Measurements from ENCODE around the gene MAP2K5.

Gene MAP2K5

DNA sequence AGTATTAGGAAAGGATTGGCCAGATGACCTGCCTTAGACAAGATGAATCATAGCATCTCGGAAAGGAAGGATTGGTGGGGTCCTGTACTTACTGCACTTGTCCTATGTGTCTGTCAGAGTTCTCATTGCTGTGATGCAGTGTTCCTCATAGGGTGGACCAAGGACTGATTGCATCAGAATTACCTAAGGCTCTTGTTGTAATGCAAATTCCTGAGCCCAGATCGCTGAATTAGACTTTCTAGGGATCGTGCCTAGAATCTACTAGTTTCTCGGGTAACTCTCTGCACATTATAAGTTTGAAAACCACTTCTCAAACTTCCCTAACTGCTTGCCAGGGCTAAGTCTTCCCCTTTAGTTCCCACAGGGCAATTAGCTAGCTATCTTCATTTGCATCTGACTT lies 207.9 kb downstream of the MAP2K5 start:
- H3K4me3 ChIP-seq (replicated peaks; ENCODE audit: low read depth, low read length), result no peak overlapping the region
- TF ChIP-seq, protein P1, sequence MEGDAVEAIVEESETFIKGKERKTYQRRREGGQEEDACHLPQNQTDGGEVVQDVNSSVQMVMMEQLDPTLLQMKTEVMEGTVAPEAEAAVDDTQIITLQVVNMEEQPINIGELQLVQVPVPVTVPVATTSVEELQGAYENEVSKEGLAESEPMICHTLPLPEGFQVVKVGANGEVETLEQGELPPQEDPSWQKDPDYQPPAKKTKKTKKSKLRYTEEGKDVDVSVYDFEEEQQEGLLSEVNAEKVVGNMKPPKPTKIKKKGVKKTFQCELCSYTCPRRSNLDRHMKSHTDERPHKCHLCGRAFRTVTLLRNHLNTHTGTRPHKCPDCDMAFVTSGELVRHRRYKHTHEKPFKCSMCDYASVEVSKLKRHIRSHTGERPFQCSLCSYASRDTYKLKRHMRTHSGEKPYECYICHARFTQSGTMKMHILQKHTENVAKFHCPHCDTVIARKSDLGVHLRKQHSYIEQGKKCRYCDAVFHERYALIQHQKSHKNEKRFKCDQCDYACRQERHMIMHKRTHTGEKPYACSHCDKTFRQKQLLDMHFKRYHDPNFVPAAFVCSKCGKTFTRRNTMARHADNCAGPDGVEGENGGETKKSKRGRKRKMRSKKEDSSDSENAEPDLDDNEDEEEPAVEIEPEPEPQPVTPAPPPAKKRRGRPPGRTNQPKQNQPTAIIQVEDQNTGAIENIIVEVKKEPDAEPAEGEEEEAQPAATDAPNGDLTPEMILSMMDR (IDR thresholded peaks at IDR 0.05; ENCODE audit: low read depth, low read length, missing control alignments), result no peak
- no peak for DNase-seq (ENCODE audit: extremely low read depth, low read depth)

DNA sequence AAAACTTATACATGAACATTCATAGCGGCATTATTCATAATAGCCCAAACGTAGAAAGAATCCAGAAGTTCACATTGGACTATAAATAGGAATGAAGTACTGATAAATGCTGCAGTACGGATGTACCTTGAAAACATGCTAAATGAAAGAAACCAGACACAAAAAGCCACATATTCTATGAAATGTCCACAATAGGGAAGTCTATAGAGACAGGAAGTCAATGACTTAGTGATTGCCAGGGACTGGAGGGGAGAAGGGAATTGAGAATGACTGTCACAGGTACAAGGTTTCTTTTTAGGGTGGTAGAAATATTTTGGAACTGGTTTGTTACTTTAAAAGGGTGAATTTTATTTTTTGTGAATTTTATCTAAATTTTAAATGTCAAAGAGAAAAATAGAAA lies 211.4 kb downstream of the MAP2K5 start:
- no peak overlapping the region for H3K4me3 ChIP-seq (replicated peaks; ENCODE audit: low read depth, low read length)
- TF ChIP-seq, protein P1 (IDR thresholded peaks at IDR 0.05; ENCODE audit: low read depth, low read length, missing control alignments), result no peak
- DNase-seq (ENCODE audit: extremely low read depth, low read depth), result no peak

DNA sequence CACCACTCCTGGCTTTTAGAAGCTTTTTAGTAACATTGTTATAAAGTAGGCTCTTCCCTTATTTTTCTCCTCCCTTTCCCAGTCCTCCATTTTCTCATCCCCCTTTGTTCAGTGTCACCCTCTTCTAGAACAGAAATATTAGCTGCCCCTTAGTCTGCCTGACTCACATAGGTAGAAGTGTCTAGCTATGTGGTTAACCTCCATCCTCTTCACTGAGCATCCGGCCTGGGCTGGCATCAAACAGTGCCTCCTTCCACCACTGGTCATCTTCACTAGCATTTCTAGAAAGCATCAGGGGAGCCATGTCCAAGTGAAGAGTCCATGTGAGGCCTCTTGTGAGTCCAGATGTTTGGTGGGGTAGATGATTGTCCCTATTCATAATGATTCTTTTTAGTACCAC lies 212.8 kb downstream of the MAP2K5 start:
- no peak overlapping the region for H3K4me3 ChIP-seq (replicated peaks; ENCODE audit: low read depth, low read length)
- DNase-seq (ENCODE audit: extremely low read depth, low read depth), result no peak
- TF ChIP-seq, protein P1 (IDR thresholded peaks at IDR 0.05; ENCODE audit: low read depth, low read length, missing control alignments), result no peak

DNA sequence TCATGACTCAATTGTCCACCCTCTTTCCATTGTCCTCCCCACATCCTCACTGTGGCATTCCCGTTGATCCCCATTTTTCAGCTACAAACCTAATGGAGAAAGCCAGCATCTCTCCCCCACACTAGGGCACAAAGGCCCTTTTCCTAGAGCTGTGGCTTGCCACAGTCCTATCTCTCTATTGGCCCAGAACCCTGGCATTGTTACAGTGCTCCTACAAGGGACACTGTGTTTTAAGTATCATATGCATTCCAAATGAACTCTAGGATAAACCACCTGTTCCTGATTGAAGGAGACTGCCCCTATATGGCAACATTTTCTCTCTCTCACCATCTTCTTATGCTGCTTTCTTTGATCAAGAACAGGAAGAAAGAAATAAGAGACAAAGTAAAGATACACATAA lies 213.4 kb downstream of the MAP2K5 start:
- no peak overlapping the region for H3K4me3 ChIP-seq (replicated peaks; ENCODE audit: low read depth, low read length)
- TF ChIP-seq, protein P1 (IDR thresholded peaks at IDR 0.05; ENCODE audit: low read depth, low read length, missing control alignments), result no peak
- DNase-seq (ENCODE audit: extremely low read depth, low read depth), result no peak

DNA sequence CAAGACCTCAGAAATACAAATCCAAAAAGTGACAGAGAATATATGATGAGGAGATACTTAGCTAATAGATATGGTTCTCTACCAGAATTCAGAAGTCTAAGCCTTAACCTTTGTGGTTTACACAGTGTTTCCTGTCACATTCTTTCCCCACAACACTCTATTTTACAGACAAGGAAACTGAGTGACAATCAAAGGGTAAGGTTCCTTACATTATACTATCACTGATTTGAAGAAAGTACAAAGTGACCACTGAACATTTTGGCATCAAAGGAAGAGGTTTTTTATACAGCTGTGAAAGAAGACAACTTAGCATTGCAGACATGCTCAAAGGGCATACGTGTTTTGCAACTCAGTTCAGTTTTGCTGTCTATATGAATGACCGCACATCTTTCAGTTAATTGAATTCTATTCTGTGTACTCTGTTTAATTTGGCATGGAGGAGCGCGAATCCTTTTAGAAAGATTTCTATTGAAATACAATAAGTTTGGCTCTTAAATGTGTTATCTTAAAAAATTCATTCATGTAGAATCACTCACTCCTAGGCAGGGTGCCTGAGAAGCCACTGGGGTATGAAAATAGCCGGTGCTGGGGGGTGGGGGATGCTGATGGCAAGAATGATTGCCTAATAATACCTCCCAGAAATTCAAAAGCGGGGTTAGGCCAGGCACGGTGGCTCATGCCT lies 216.3 kb downstream of the MAP2K5 start:
- no peak for DNase-seq (ENCODE audit: extremely low read depth, low read depth)
- TF ChIP-seq, protein P1 (IDR thresholded peaks at IDR 0.05; ENCODE audit: low read depth, low read length, missing control alignments), result no peak
- H3K4me3 ChIP-seq (replicated peaks; ENCODE audit: low read depth, low read length), result no peak overlapping the region

- TF ChIP-seq, protein P1 (IDR thresholded peaks at IDR 0.05; ENCODE audit: low read depth, low read length, missing control alignments), result no peak
- DNase-seq (ENCODE audit: extremely low read depth, low read depth), result no peak
- H3K4me3 ChIP-seq (replicated peaks; ENCODE audit: low read depth, low read length), result no peak overlapping the region
Observed at GRCh38 chr15:67760901-67761300, 218.4 kb downstream of the MAP2K5 start.

DNA sequence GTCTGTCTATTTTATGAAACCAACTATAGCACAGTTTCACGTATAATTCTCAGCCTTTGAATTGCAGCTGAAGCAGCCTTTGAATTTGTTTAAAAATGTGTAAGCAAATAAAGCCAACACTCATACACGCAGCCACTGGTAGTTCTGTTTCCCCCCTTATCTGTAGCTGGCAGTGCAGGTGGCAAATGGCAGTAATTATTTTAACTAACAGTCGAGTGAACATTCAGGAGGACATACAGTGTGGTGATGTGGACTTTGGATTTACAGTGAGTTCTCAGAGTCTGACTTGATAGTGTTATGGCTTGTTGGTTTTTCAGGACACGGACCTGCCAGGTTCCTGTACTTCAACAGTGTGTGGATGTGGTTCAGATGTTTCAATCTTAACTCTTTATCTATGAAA lies 218.8 kb downstream of the MAP2K5 start:
- no peak for DNase-seq (ENCODE audit: extremely low read depth, low read depth)
- TF ChIP-seq, protein P1 (IDR thresholded peaks at IDR 0.05; ENCODE audit: low read depth, low read length, missing control alignments), result no peak
- no peak overlapping the region for H3K4me3 ChIP-seq (replicated peaks; ENCODE audit: low read depth, low read length)
